CD4-positive, CD25-positive, alpha-beta regulatory T cell (primary cell): ENCODE data around the gene EOLA1. TPM values are rescaled to one million over a fixed set of nuclear protein-coding genes. Genes with fewer than 3 reads are reported as not detected.
"Not testable (repeated sequence)": the region's sequence is repeated elsewhere in the genome, so short reads cannot be mapped to it uniquely, and the experiment has no call there.

Source experiments
- ATAC-seq, 2 donors: fragments of 150-1000 bp; cut with Tn5 transposase; one replicate each; pipeline ENCODE4 v1.10.0; 2021; ENCODE audit warnings: low read depth in 2 of 2, moderate number of reproducible peaks in 2 of 2, moderate library complexity in 1 of 2
- DNase-seq, 3 donors: peaks; one replicate each; pipeline versions ENCODE4 v3.0.0 to v3.0.0-alpha.2; 2012 to 2022; ENCODE audit warnings: mixed read lengths in 1 of 3
- H3K27ac ChIP-seq: one replicate; pipeline ENCODE4 v1.7.0; 2013; ENCODE audit warnings: mild to moderate bottlenecking, low read length; ENCODE audit not compliant: insufficient read depth, poor library complexity, severe bottlenecking
- H3K27me3 ChIP-seq: one replicate; pipeline ENCODE4 v1.7.0; 2013; ENCODE audit warnings: low read length; ENCODE audit not compliant: control insufficient read depth, insufficient read depth
- H3K36me3 ChIP-seq: one replicate; pipeline ENCODE4 v1.7.0; 2013; ENCODE audit warnings: mild to moderate bottlenecking, low read length, moderate library complexity; ENCODE audit not compliant: control insufficient read depth, insufficient read depth
- H3K4me1 ChIP-seq: 2 replicates; pipeline ENCODE4 v1.7.0; 2013; ENCODE audit warnings: mild to moderate bottlenecking, low read length; ENCODE audit not compliant: insufficient read depth, control insufficient read depth, poor library complexity, severe bottlenecking
- H3K4me3 ChIP-seq: one replicate; pipeline ENCODE4 v1.7.0; 2013; ENCODE audit warnings: low read depth, mild to moderate bottlenecking, low read length, moderate library complexity
- H3K9me3 ChIP-seq, 2 experiments: 1 replicate in 1 of 2; 2 replicates in 1 of 2; pipeline ENCODE4 v1.7.0; 2013; ENCODE audit warnings: low read length in 2 of 2, mild to moderate bottlenecking in 1 of 2, moderate library complexity in 1 of 2; ENCODE audit not compliant: control insufficient read depth in 2 of 2
- H3K27ac Mint-ChIP-seq, 3 donors: one replicate each; pipeline ENCODE4 v1.8.0; 2020 to 2022; ENCODE audit warnings: mild to moderate bottlenecking in 3 of 3, mixed read lengths in 3 of 3, moderate library complexity in 2 of 3
- H3K27me3 Mint-ChIP-seq: one replicate; pipeline ENCODE4 v1.8.0; 2022; ENCODE audit warnings: mild to moderate bottlenecking, mixed read lengths
- H3K36me3 Mint-ChIP-seq: one replicate; pipeline ENCODE4 v1.8.0; 2020; ENCODE audit warnings: mixed read lengths
- H3K4me1 Mint-ChIP-seq, 4 donors: one replicate each; pipeline ENCODE4 v1.8.0; 2020 to 2022; ENCODE audit warnings: mixed read lengths in 4 of 4, mild to moderate bottlenecking in 1 of 4
- H3K4me3 Mint-ChIP-seq, 4 donors: one replicate each; pipeline ENCODE4 v1.8.0; 2020 to 2022; ENCODE audit warnings: mild to moderate bottlenecking in 4 of 4, mixed read lengths in 4 of 4, moderate library complexity in 3 of 4
- H3K9me3 Mint-ChIP-seq, 7 donors: one replicate each; pipeline ENCODE4 v1.8.0; 2020 to 2022; ENCODE audit warnings: mixed read lengths in 7 of 7, mild to moderate bottlenecking in 3 of 7, moderate library complexity in 2 of 7
- polyA plus RNA-seq, 4 donors: library from polyadenylated mRNA; unstranded; fragments of 300-500 nt; fragmentation: Illumina TruSeq; gene quantifications; one replicate each; pipeline ENCODE4 v1.2.3, GENCODE V29; 2021
- total RNA-seq: library from RNA; stranded (reverse); gene quantifications from one replicate; pipeline ENCODE4 v1.2.3, GENCODE V29; 2022

EOLA1 gene
- total and polyA plus RNA-seq, 5 donors from 2014 or later = 25.6 to 81.3 (median 35.7) TPM

GRCh38 chrX:149498767-149499166, 42.0 kb upstream of the EOLA1 start:
- Mint-ChIP-seq H3K36me3 (peaks cover 25% of the 10 kb centered on the region), H3K27me3 (no peaks in the 10 kb centered on the region), H3K4me3 (peak overlapping the region in 1 of 4 donors; percentile 73), H3K4me1 (peaks cover 5 to 39% (median 17%) of the 10 kb centered on the region in 4 donors), H3K9me3 (peaks cover 0 to 3% (median 0%) of the 10 kb centered on the region in 7 donors), H3K27ac (no peak overlapping the region)
- Histone ChIP-seq H3K27me3 (no peaks in the 10 kb centered on the region), H3K4me1 (peaks cover 23% of the 10 kb centered on the region), H3K27ac (no peak overlapping the region), H3K9me3 (no peaks in the 10 kb centered on the region), H3K4me3 (no peak overlapping the region), H3K36me3 (peaks cover 81% of the 10 kb centered on the region)
- DNase-seq (no peak), ATAC-seq (no peak)

GRCh38 chrX:149499766-149500165, 41.0 kb upstream of the EOLA1 start:
- Histone ChIP-seq H3K27me3 (no peaks in the 10 kb centered on the region), H3K4me1 (peaks cover 23% of the 10 kb centered on the region), H3K4me3 (no peak overlapping the region), H3K9me3 (no peaks in the 10 kb centered on the region), H3K27ac (no peak overlapping the region), H3K36me3 (peaks cover 71% of the 10 kb centered on the region)
- H3K36me3 Mint-ChIP-seq = peaks cover 25% of the 10 kb centered on the region
- ATAC-seq = no peak
- H3K27me3 Mint-ChIP-seq = no peaks in the 10 kb centered on the region
- peaks cover 5 to 44% (median 17%) of the 10 kb centered on the region in 4 donors for H3K4me1 Mint-ChIP-seq
- H3K27ac Mint-ChIP-seq = no peak overlapping the region
- H3K4me3 Mint-ChIP-seq = peak overlapping the region in 1 of 4 donors; percentile 11
- DNase-seq = no peak
- H3K9me3 Mint-ChIP-seq = peaks cover 0 to 4% (median 0%) of the 10 kb centered on the region in 7 donors

- DNase-seq = peak in 1 of 3 donors; percentile 59
- ATAC-seq, H3K27me3 ChIP-seq, H3K9me3 Mint-ChIP-seq, H3K9me3 ChIP-seq, H3K27me3 Mint-ChIP-seq, H3K4me3 ChIP-seq: not testable (repeated sequence)
- Histone ChIP-seq H3K36me3 (peaks cover 39% of the 10 kb centered on the region), H3K27ac (peak overlapping the region; percentile 78), H3K4me1 (peaks cover 32% of the 10 kb centered on the region)
- peaks cover 10 to 49% (median 21%) of the 10 kb centered on the region in 4 donors for H3K4me1 Mint-ChIP-seq
- H3K4me3 Mint-ChIP-seq = peak overlapping the region; percentile 14 to 87 (median 47)
- peaks cover 19% of the 10 kb centered on the region for H3K36me3 Mint-ChIP-seq
- peak overlapping the region; percentile 48 to 68 (median 51) for H3K27ac Mint-ChIP-seq
Measured at GRCh38 chrX:149502923-149503322, 37.9 kb upstream of the EOLA1 start.

- Mint-ChIP-seq H3K27ac (peak overlapping the region in 1 of 3 donors; percentile 99), H3K4me1 (peaks cover 10 to 49% (median 21%) of the 10 kb centered on the region in 4 donors)
Measured at GRCh38 chrX:149503446-149503845, 37.4 kb upstream of the EOLA1 start.

GRCh38 chrX:149504226-149504914, 36.4 kb upstream of the EOLA1 start:
- DNase-seq (peak; percentile 53 to 78 (median 67)), ATAC-seq (peak; percentile 62 to 67)
- peak overlapping the region; percentile 94 to 99 (median 99) for H3K27ac Mint-ChIP-seq
- H3K27me3 ChIP-seq = no peaks in the 10 kb centered on the region
- peak overlapping the region; percentile 92 to 98 (median 95) for H3K4me3 Mint-ChIP-seq
- peak overlapping the region; percentile 95 for H3K4me3 ChIP-seq
- no peaks in the 10 kb centered on the region for H3K27me3 Mint-ChIP-seq
- H3K4me1 ChIP-seq = peaks cover 30% of the 10 kb centered on the region
- H3K36me3 Mint-ChIP-seq = peaks cover 13% of the 10 kb centered on the region
- H3K9me3 ChIP-seq = no peaks in the 10 kb centered on the region
- peaks cover 31% of the 10 kb centered on the region for H3K36me3 ChIP-seq
- H3K4me1 Mint-ChIP-seq = peaks cover 10 to 45% (median 21%) of the 10 kb centered on the region in 4 donors
- peak overlapping the region; percentile 94 for H3K27ac ChIP-seq
- peaks cover 0 to 4% (median 0%) of the 10 kb centered on the region in 7 donors for H3K9me3 Mint-ChIP-seq

More at GRCh38 chrX:149503446-149503845, 37.4 kb upstream of the EOLA1 start:
- ATAC-seq = peak; percentile 65 to 73
- H3K27me3 ChIP-seq, H3K4me3 ChIP-seq, H3K9me3 ChIP-seq, H3K9me3 Mint-ChIP-seq, H3K27me3 Mint-ChIP-seq: not testable (repeated sequence)
- H3K36me3 Mint-ChIP-seq = peaks cover 13% of the 10 kb centered on the region
- DNase-seq = peak; percentile 60 to 75 (median 63)
- peak overlapping the region; percentile 92 to 98 (median 95) for H3K4me3 Mint-ChIP-seq
- Histone ChIP-seq H3K4me1 (peaks cover 32% of the 10 kb centered on the region), H3K27ac (peak overlapping the region; percentile 94), H3K36me3 (peaks cover 34% of the 10 kb centered on the region)

- DNase-seq (peak; percentile 83 to 90 (median 85)), ATAC-seq (peak; percentile 72 to 75)
- H3K27ac Mint-ChIP-seq = peak within 1 kb of the TSS; percentile 94 to 99 (median 99)
- H3K9me3 ChIP-seq = no peaks in the 10 kb centered on the region
- peak within 1 kb of the TSS; percentile 92 to 98 (median 95) for H3K4me3 Mint-ChIP-seq
- H3K36me3 Mint-ChIP-seq = peaks cover 10% of the 10 kb centered on the region
- peaks cover 10 to 40% (median 19%) of the 10 kb centered on the region in 4 donors for H3K4me1 Mint-ChIP-seq
- H3K27me3 ChIP-seq = no peaks in the 10 kb centered on the region
- peak within 1 kb of the TSS; percentile 94 for H3K27ac ChIP-seq
- H3K27me3 Mint-ChIP-seq = no peaks in the 10 kb centered on the region
- H3K4me3 ChIP-seq = peak within 1 kb of the TSS; percentile 95
- peaks cover 0 to 4% (median 0%) of the 10 kb centered on the region in 7 donors for H3K9me3 Mint-ChIP-seq
- H3K36me3 ChIP-seq = peaks cover 23% of the 10 kb centered on the region
- H3K4me1 ChIP-seq = peaks cover 29% of the 10 kb centered on the region
Measured at GRCh38 chrX:149504915-149505651, 35.7 kb upstream of the EOLA1 start, which contains the start of gene IDS. TSS of gene IDS (minus strand) at chrX:149505306. CDS start at chrX:149505137, 169 bp downstream.

- Histone ChIP-seq H3K36me3 (peaks cover 19% of the 10 kb centered on the region), H3K4me3 (peak overlapping the region; percentile 67), H3K4me1 (peaks cover 29% of the 10 kb centered on the region), H3K9me3 (no peaks in the 10 kb centered on the region), H3K27me3 (no peaks in the 10 kb centered on the region), H3K27ac (peak overlapping the region; percentile 94)
- peaks cover 0 to 4% (median 0%) of the 10 kb centered on the region in 7 donors for H3K9me3 Mint-ChIP-seq
- no peak for ATAC-seq
- peaks cover 8 to 34% (median 16%) of the 10 kb centered on the region in 4 donors for H3K4me1 Mint-ChIP-seq
- H3K27ac Mint-ChIP-seq = peak overlapping the region; percentile 88 to 94 (median 94)
- DNase-seq = no peak
- H3K4me3 Mint-ChIP-seq = peak overlapping the region; percentile 92 to 98 (median 95)
- no peaks in the 10 kb centered on the region for H3K27me3 Mint-ChIP-seq
- H3K36me3 Mint-ChIP-seq = peaks cover 4% of the 10 kb centered on the region
Measured at GRCh38 chrX:149505671-149506070, 35.1 kb upstream of the EOLA1 start.
